Esophagus squamous epithelium (tissue), 5 donors: ENCODE results near the gene MAGI1. TPM values are rescaled to one million over a fixed set of nuclear protein-coding genes. Genes with fewer than 3 reads are reported as not detected.
"Not testable (repeated sequence)": the region's sequence is repeated elsewhere in the genome, so short reads cannot be mapped to it uniquely, and the experiment has no call there.

Source experiments
- DNase-seq: peaks from one replicate; lab custom pipeline; 2025; lab: John Stamatoyannopoulos, UW
- H3K27ac ChIP-seq, 4 donors: fragments of 200-600 bp; sonication (generic); one replicate each; pipeline ENCODE4 v1.5.1; 2016 to 2019; ENCODE audit warnings: mild to moderate bottlenecking in 1 of 4
- H3K27me3 ChIP-seq, 4 donors: fragments of 200-600 bp; sonication (generic); 1 replicate in 3 of 4; 2 replicates in 1 of 4; pipeline versions ENCODE4 v1.5.1 to v1.6.0; 2017 to 2021; ENCODE audit warnings: antibody characterized with exemption in 1 of 4
- H3K36me3 ChIP-seq, 3 donors: fragments of 200-600 bp; sonication (generic); one replicate each; pipeline ENCODE4 v1.5.1; 2016 to 2019
- H3K4me1 ChIP-seq, 3 donors: fragments of 200-600 bp; sonication (generic); one replicate each; pipeline ENCODE4 v1.5.1; 2017 to 2019
- H3K4me3 ChIP-seq, 4 donors: fragments of 200-600 bp; sonication (generic); 1 replicate in 3 of 4; 2 replicates in 1 of 4; pipeline ENCODE4 v1.5.1; 2016 to 2019; ENCODE audit warnings: mild to moderate bottlenecking in 2 of 4, moderate library complexity in 1 of 4
- H3K9me3 ChIP-seq, 3 donors: fragments of 200-600 bp; sonication (generic); one replicate each; pipeline ENCODE4 v1.5.1; 2016 to 2019
- POLR2A ChIP-seq, 4 donors: fragments of 450-650 bp; IDR thresholded peaks; one replicate each; pipeline ENCODE4 v1.6.1; 2017; ENCODE audit warnings: antibody characterized with exemption in 4 of 4, mild to moderate bottlenecking in 4 of 4, moderate library complexity in 3 of 4
- WGBS, 2 donors: methylation state at CpG; one replicate each; pipeline ENCODE4 v1.1.5; 2018; 5-methylcytosine and 5-hydroxymethylcytosine counted together
- intact Hi-C: fragments of 100-400 bp; cut with DNase I; formaldehyde crosslinking; loops from one replicate; pipeline ENCODE4 v1.15.0; 2022
- total RNA-seq, 4 donors: library from RNA; depleted of rRNA; stranded (reverse); fragments of >200 nt; gene quantifications; one replicate each; pipeline ENCODE4 v1.1.0, GENCODE V29; 2016
- TF ChIP-seq, protein P1 (sequence below), 6 experiments: fragments of 450-650 bp in 4 of 6; fragments of 200-600 bp in 2 of 6; sonication (generic) in 2 of 6; IDR thresholded peaks; one replicate each; pipeline ENCODE4 v1.5.1; 2016 to 2019; ENCODE audit warnings: antibody characterized with exemption in 6 of 6, mild to moderate bottlenecking in 4 of 6, moderate library complexity in 4 of 6
- donor health status: DM: yes; HTN: yes; CAD: no.

The MAGI1 gene
- total RNA-seq, 4 donors from 2014 or later: 12.0 to 28.2 (median 21.1) TPM

DNA sequence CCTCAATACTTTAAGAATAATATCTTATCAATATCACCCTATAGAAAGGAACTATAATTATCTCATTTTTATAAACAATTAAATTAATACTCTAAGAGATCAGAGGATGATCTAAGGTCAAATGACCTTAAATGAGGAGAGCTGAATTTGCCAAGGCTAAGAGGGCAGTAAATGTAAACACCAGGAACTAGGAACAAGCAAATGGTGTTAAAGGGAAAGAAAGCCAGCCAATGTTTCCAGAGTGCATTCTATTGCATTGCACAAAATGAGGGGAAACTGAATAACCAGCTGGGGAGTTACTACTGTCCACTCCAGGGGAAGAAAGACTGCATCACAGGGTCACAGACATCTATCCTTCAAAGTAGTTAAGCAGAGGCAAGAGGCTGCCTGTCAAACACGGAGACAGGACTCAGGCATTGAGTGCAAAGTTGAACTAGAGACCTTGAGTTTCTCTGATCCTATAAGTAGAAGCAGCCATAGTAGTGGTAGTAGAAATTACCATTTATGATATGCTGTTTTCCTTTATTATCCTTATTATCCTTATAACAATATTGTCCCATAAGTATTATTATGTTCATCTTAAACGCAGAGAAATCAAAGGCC is 466.4 kb downstream of the MAGI1 start:
- intact Hi-C loops: no loop called here
- H3K4me3 ChIP-seq: no peak overlapping the region
- TF ChIP-seq POLR2A (IDR thresholded peaks at IDR 0.05): no peak
- TF ChIP-seq, protein P1, sequence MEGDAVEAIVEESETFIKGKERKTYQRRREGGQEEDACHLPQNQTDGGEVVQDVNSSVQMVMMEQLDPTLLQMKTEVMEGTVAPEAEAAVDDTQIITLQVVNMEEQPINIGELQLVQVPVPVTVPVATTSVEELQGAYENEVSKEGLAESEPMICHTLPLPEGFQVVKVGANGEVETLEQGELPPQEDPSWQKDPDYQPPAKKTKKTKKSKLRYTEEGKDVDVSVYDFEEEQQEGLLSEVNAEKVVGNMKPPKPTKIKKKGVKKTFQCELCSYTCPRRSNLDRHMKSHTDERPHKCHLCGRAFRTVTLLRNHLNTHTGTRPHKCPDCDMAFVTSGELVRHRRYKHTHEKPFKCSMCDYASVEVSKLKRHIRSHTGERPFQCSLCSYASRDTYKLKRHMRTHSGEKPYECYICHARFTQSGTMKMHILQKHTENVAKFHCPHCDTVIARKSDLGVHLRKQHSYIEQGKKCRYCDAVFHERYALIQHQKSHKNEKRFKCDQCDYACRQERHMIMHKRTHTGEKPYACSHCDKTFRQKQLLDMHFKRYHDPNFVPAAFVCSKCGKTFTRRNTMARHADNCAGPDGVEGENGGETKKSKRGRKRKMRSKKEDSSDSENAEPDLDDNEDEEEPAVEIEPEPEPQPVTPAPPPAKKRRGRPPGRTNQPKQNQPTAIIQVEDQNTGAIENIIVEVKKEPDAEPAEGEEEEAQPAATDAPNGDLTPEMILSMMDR (IDR thresholded peaks at IDR 0.05): no peak
- DNase-seq: no peak
- H3K4me1 ChIP-seq: peaks cover 0 to 7% (median 0%) of the 10 kb centered on the region in 3 donors
- 76 to 80% methylated on average over 2 of the region's 2 CpGs for WGBS, 2 donors
- no peak overlapping the region for H3K27ac ChIP-seq
- no peaks in the 10 kb centered on the region for H3K36me3 ChIP-seq
- no peaks in the 10 kb centered on the region for H3K27me3 ChIP-seq
- H3K9me3 ChIP-seq: no peaks in the 10 kb centered on the region

DNA sequence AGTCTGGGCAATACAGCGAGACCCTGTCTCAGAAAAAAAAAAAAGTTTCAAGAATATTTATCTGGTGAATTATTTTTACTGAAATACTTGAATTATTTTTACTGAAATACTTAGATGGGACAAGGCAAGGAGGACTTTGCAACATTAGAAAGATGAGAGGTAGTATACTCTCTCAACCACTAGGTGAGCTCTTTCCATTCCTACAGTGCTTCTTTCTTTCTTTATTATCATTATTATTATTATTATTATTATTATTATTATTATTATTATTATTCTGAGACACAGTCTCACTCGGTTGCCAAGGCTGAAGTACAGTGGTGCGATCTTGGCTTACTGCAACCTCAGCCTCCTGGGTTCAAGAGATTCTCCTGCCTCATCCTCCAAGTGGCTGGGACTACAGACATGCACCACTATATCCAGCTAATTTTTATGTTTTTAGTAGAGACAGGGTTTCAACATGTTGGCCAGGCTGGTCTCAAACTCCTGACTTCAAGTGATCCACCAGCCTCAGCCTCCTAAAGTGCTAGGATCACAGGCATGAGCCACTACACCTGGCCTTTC is 468.8 kb downstream of the MAGI1 start:
- TF ChIP-seq, protein P1 (IDR thresholded peaks at IDR 0.05): no peak
- no peak for TF ChIP-seq POLR2A (IDR thresholded peaks at IDR 0.05)
- DNase-seq: no peak
- Histone ChIP-seq H3K27me3 (no peaks in the 10 kb centered on the region), H3K27ac (no peak overlapping the region), H3K36me3 (no peaks in the 10 kb centered on the region), H3K4me3 (no peak overlapping the region), H3K9me3 (no peaks in the 10 kb centered on the region), H3K4me1 (no peaks in the 10 kb centered on the region)
- 86 to 92% methylated on average over 3 of the region's 3 CpGs for WGBS, 2 donors
- intact Hi-C loops: no loop called here

DNA sequence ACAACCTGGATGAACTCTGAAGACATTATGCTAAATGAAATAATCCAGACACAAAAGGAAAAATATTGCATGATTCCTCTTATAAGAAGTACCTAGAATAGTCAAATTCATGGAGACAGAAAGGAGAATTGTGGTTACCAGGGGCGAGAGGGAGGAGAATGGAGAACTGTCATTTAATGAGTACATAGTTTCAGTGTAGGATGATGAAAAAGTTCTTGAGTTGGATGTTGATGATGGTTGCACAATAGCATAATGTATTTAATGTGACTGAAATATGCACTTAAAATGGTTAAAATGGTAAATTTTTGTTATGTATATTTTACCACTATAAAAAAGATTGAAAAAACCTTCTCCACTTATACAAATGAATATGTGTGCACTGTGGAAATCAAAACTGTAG is 469.6 kb downstream of the MAGI1 start:
- Histone ChIP-seq H3K36me3 (no peaks in the 10 kb centered on the region), H3K27ac (no peak overlapping the region), H3K9me3 (no peaks in the 10 kb centered on the region), H3K4me3 (no peak overlapping the region), H3K4me1 (no peaks in the 10 kb centered on the region), H3K27me3 (no peaks in the 10 kb centered on the region)
- DNase-seq: no peak
- 83 to 95% methylated on average over 1 of the region's 1 CpG for WGBS, 2 donors
- no peak for TF ChIP-seq POLR2A (IDR thresholded peaks at IDR 0.05)
- TF ChIP-seq, protein P1 (IDR thresholded peaks at IDR 0.05): no peak
- intact Hi-C loops: no loop called here

DNA sequence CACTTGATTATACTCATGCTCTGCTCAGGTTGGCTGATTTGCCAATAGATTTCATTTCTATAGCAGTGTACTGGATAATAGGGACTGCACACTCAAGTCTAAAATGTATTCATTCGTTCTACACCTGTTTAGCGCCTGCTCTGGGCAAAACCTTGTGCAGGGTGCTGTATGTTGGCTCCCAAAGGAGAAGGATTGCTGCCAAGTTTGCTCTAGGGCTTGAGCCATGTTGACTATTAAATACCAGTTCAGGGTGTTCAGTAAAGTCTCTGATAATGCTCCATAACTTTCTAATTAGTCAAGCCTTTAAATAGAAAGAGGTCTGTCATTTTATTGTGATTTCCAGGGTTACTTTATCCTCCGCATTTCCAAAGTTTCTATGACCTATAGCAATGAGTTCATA is 470.2 kb downstream of the MAGI1 start:
- no peak for TF ChIP-seq POLR2A (IDR thresholded peaks at IDR 0.05)
- TF ChIP-seq, protein P1 (IDR thresholded peaks at IDR 0.05): no peak
- Histone ChIP-seq H3K9me3 (no peaks in the 10 kb centered on the region), H3K36me3 (no peaks in the 10 kb centered on the region), H3K27me3 (no peaks in the 10 kb centered on the region), H3K27ac (no peak overlapping the region), H3K4me3 (no peak overlapping the region), H3K4me1 (no peaks in the 10 kb centered on the region)
- 74 to 90% methylated on average over 3 of the region's 3 CpGs for WGBS, 2 donors
- intact Hi-C loops: no loop called here
- no peak for DNase-seq

GRCh38 chr3:65565744-65566143 is 473.0 kb downstream of the MAGI1 start:
- intact Hi-C loops: not testable (repeated sequence)

More at GRCh38 chr3:65565744-65566143, 473.0 kb downstream of the MAGI1 start:
- not testable (repeated sequence) for H3K4me1 ChIP-seq, H3K9me3 ChIP-seq, H3K36me3 ChIP-seq, DNase-seq, H3K27ac ChIP-seq, H3K4me3 ChIP-seq, H3K27me3 ChIP-seq
- WGBS, 2 donors: 92 to 95% methylated on average over 11 of the region's 11 CpGs
